ENCODE results near the gene ATP1A2. TPM values are rescaled to one million over a fixed set of nuclear protein-coding genes. Genes with fewer than 3 reads are reported as not detected.

Gene ATP1A2
- total and polyA plus RNA-seq, 5 experiments from 2014 or later = not detected

- Mint-ChIP-seq H3K27me3 (peaks cover 0 to 9% (median 6%) of the 10 kb centered on the region in 5 donors), H3K4me3 (no peak overlapping the region), H3K36me3 (no peaks in the 10 kb centered on the region), H3K4me1 (no peaks in the 10 kb centered on the region), H3K9me3 (no peaks in the 10 kb centered on the region), H3K27ac (no peak overlapping the region)
- ATAC-seq (no peak), DNase-seq (no peak)
- POLR2A ChIA-PET = interaction anchor here (0.6 kb wide), 1 partner anchor 207 kb away, joined by 8 read pairs; no protein-coding TSS in a partner anchor
These were observed 70.7 kb downstream of the ATP1A2 start for GRCh38 chr1:160186246-160186645.

GRCh38 chr1:160186729-160187128 lies 71.2 kb downstream of the ATP1A2 start:
- H3K4me3 Mint-ChIP-seq = no peak overlapping the region
- POLR2A ChIA-PET = interaction anchor here (0.6 kb wide), 1 partner anchor 207 kb away, joined by 8 read pairs; no protein-coding TSS in a partner anchor
- no peak for DNase-seq

GRCh38 chr1:160187407-160187806 lies 71.8 kb downstream of the ATP1A2 start:
- H3K4me1 Mint-ChIP-seq = no peaks in the 10 kb centered on the region
- peaks cover 0 to 9% (median 4%) of the 10 kb centered on the region in 5 donors for H3K27me3 Mint-ChIP-seq
- ATAC-seq (no peak), DNase-seq (no peak)
- H3K4me3 Mint-ChIP-seq = no peak overlapping the region
- POLR2A ChIA-PET = interaction anchor here (0.6 kb wide), 1 partner anchor 83 kb away, joined by 3 read pairs; no protein-coding TSS in a partner anchor
- no peaks in the 10 kb centered on the region for H3K9me3 Mint-ChIP-seq
- H3K36me3 Mint-ChIP-seq = no peaks in the 10 kb centered on the region
- H3K27ac Mint-ChIP-seq = no peak overlapping the region

More at GRCh38 chr1:160186729-160187128, 71.2 kb downstream of the ATP1A2 start:
- Mint-ChIP-seq H3K36me3 (no peaks in the 10 kb centered on the region), H3K27ac (no peak overlapping the region), H3K9me3 (no peaks in the 10 kb centered on the region), H3K4me1 (no peaks in the 10 kb centered on the region), H3K27me3 (peaks cover 0 to 9% (median 6%) of the 10 kb centered on the region in 5 donors)
- ATAC-seq = no peak

GRCh38 chr1:160188341-160188740 lies 72.8 kb downstream of the ATP1A2 start:
- ATAC-seq (no peak), DNase-seq (no peak)
- no peaks in the 10 kb centered on the region for H3K36me3 Mint-ChIP-seq
- H3K27me3 Mint-ChIP-seq = peaks cover 0 to 9% (median 4%) of the 10 kb centered on the region in 5 donors
- H3K27ac Mint-ChIP-seq = peak overlapping the region in 1 of 10 donors; percentile 8
- H3K4me3 Mint-ChIP-seq = peak overlapping the region in 1 of 10 donors; percentile 38
- H3K4me1 Mint-ChIP-seq = no peaks in the 10 kb centered on the region
- POLR2A ChIA-PET = interaction anchor here (0.6 kb wide), 1 partner anchor 82 kb away, joined by 3 read pairs; no protein-coding TSS in a partner anchor
- no peaks in the 10 kb centered on the region for H3K9me3 Mint-ChIP-seq

DNA sequence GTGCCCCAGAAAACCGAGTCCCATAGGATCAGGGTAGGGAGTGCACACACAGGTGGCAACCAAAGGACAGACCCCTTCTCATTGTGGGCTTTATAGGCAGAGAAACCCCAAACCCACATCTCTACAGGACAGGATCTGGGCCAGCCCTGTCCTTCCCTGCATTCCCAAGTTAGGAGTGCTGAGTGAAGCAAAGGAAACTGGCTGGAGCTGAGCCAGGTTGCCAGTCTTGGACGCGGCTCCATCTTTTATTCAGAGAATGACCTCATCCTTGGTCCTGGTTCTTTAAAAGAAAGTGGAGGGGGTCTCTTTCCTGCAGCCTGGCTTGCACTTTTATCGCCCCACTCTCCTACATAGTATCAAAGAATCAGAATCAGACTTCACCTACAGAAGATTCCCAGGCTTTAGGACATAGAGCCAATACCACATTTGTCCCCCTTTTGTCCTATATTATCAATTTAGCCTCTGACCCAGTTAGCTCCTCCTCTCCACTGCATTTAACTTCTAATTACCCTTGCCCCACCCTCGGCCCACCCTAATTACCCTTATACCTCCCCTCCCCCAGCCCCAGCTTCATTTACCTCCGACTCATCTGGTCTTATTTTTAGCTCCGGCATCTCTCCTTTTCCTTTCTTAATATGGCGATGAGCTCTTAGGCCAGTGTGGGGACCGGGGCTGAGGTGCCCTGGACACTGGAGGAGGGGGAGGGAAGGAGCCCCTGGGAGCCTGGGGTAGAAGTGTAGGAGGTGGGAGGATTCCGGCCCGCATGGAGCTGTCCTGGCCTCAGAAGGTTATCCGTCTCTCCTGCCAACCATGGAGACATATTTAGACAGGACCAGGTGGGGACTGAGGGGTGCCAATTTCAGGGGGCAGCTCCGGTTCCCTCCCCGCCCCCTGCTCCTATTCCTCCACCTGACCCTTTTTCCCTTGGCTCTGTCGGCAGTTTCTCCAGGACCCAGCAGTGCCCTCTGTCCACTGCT lies 74.4 kb downstream of the ATP1A2 start, which contains the start of gene CASQ1:
Gene CASQ1 (plus strand): TSS at position 927 of the 977 bp plus-strand sequence. CDS start 177 bp downstream, outside the sequence.
- H3K4me3 Mint-ChIP-seq = no peak within 1 kb of the TSS
- H3K27me3 Mint-ChIP-seq = peaks cover 0 to 9% (median 4%) of the 10 kb centered on the region in 5 donors
- H3K9me3 Mint-ChIP-seq = no peaks in the 10 kb centered on the region
- ATAC-seq (no peak), DNase-seq (no peak)
- H3K36me3 Mint-ChIP-seq = no peaks in the 10 kb centered on the region
- peak within 1 kb of the TSS in 2 of 10 donors; percentile 39 to 45 for H3K27ac Mint-ChIP-seq
- POLR2A ChIA-PET = interaction anchor here (0.6 kb wide), 1 partner anchor 42 kb away, joined by 3 read pairs; no protein-coding TSS in a partner anchor
- H3K4me1 Mint-ChIP-seq = no peaks in the 10 kb centered on the region

GRCh38 chr1:160191756-160192155 lies 76.2 kb downstream of the ATP1A2 start:
- no peak for ATAC-seq
- no peak overlapping the region for H3K27ac Mint-ChIP-seq
- H3K9me3 Mint-ChIP-seq = no peaks in the 10 kb centered on the region

GRCh38 chr1:160192234-160192633 lies 76.7 kb downstream of the ATP1A2 start:
- Mint-ChIP-seq H3K4me3 (no peak overlapping the region), H3K9me3 (no peaks in the 10 kb centered on the region), H3K4me1 (no peaks in the 10 kb centered on the region), H3K36me3 (no peaks in the 10 kb centered on the region), H3K27ac (peak overlapping the region in 1 of 10 donors; percentile 89), H3K27me3 (no peaks in the 10 kb centered on the region)
- POLR2A ChIA-PET = interaction anchor here (1.0 kb wide), 1 partner anchor 70 kb away, joined by 5 read pairs; the partner anchor contains the start of gene DCAF8
- no peak for DNase-seq
- ATAC-seq = no peak

More at GRCh38 chr1:160191756-160192155, 76.2 kb downstream of the ATP1A2 start:
- DNase-seq = no peak
- no peaks in the 10 kb centered on the region for H3K36me3 Mint-ChIP-seq
- POLR2A ChIA-PET = interaction anchor here (1.0 kb wide), 1 partner anchor 71 kb away, joined by 5 read pairs; the partner anchor contains the start of gene DCAF8
- peaks cover 0 to 1% (median 0%) of the 10 kb centered on the region in 5 donors for H3K27me3 Mint-ChIP-seq
- H3K4me3 Mint-ChIP-seq = no peak overlapping the region
- no peaks in the 10 kb centered on the region for H3K4me1 Mint-ChIP-seq

Other genes with a start within 250 kb of the ATP1A2 start
- 1 to 10 TPM; 1.3 to 1.5 TPM for gene CFAP45, start 215.6 kb upstream of the ATP1A2 start, total RNA-seq
- under 1 TPM in 1 of 3 donors, not detected in 2; 0.33 TPM for gene CFAP45, start 215.6 kb upstream of the ATP1A2 start, polyA plus RNA-seq
- 100 to 1,000 TPM; 125 to 136 TPM for gene TAGLN2, start 190.3 kb upstream of the ATP1A2 start, total RNA-seq
- 100 to 1,000 TPM; 477 to 825 (median 609) TPM for gene TAGLN2, start 190.3 kb upstream of the ATP1A2 start, polyA plus RNA-seq
- gene IGSF9, start 170.1 kb upstream of the ATP1A2 start, total RNA-seq = under 1 TPM; 0.16 to 0.21 TPM
- gene IGSF9, start 170.1 kb upstream of the ATP1A2 start, polyA plus RNA-seq = not detected
- not detected for gene SLAMF9, start 161.5 kb upstream of the ATP1A2 start, total RNA-seq
- not detected for gene SLAMF9, start 161.5 kb upstream of the ATP1A2 start, polyA plus RNA-seq
- gene PIGM, start 83.8 kb upstream of the ATP1A2 start, total RNA-seq = 1 to 10 TPM; 9.6 to 9.7 TPM
- gene PIGM, start 83.8 kb upstream of the ATP1A2 start, polyA plus RNA-seq = 1 to 10 TPM; 3.3 to 4.0 (median 3.8) TPM
- not detected for gene KCNJ10, start 45.6 kb upstream of the ATP1A2 start, total RNA-seq
- gene KCNJ10, start 45.6 kb upstream of the ATP1A2 start, polyA plus RNA-seq = under 1 TPM in 1 of 3 donors, not detected in 2; 0.29 TPM
- not detected for gene KCNJ9, start 34.2 kb upstream of the ATP1A2 start, total RNA-seq
- gene KCNJ9, start 34.2 kb upstream of the ATP1A2 start, polyA plus RNA-seq = under 1 TPM; 0.03 to 0.20 (median 0.10) TPM
- gene IGSF8, start 17.1 kb upstream of the ATP1A2 start, total RNA-seq = 10 to 100 TPM; 67.9 to 71.5 TPM
- gene IGSF8, start 17.1 kb upstream of the ATP1A2 start, polyA plus RNA-seq = 10 to 100 TPM; 40.2 to 74.5 (median 56.9) TPM
- gene ATP1A4, start 35.8 kb downstream of the ATP1A2 start, total RNA-seq = not detected
- not detected for gene ATP1A4, start 35.8 kb downstream of the ATP1A2 start, polyA plus RNA-seq
- not detected for gene CASQ1, start 74.8 kb downstream of the ATP1A2 start, total RNA-seq
- not detected for gene CASQ1, start 74.8 kb downstream of the ATP1A2 start, polyA plus RNA-seq
- 10 to 100 TPM; 13.1 to 13.2 TPM for gene PEA15, start 89.6 kb downstream of the ATP1A2 start, total RNA-seq
- 1 to 10 TPM; 3.9 to 4.6 (median 4.3) TPM for gene PEA15, start 89.6 kb downstream of the ATP1A2 start, polyA plus RNA-seq
- 100 to 1,000 TPM; 256 TPM for gene DCAF8, start 146.8 kb downstream of the ATP1A2 start, total RNA-seq
- gene DCAF8, start 146.8 kb downstream of the ATP1A2 start, polyA plus RNA-seq = 10 to 100 TPM; 46.9 to 51.6 (median 49.5) TPM
- gene PEX19, start 169.4 kb downstream of the ATP1A2 start, total RNA-seq = 10 to 100 TPM; 67.6 to 72.1 TPM
- 10 to 100 TPM; 49.7 to 56.2 (median 53.1) TPM for gene PEX19, start 169.4 kb downstream of the ATP1A2 start, polyA plus RNA-seq
- gene COPA, start 227.5 kb downstream of the ATP1A2 start, total RNA-seq = 100 to 1,000 TPM; 115 to 120 TPM
- 100 to 1,000 TPM; 101 to 124 (median 120) TPM for gene COPA, start 227.5 kb downstream of the ATP1A2 start, polyA plus RNA-seq
- gene NCSTN, start 227.6 kb downstream of the ATP1A2 start, total RNA-seq = 10 to 100 TPM; 70.3 to 76.4 TPM
- gene NCSTN, start 227.6 kb downstream of the ATP1A2 start, polyA plus RNA-seq = 10 to 100 TPM; 56.8 to 64.2 (median 63.5) TPM

All from naive thymus-derived CD8-positive, alpha-beta T cell (primary cell).